Mesenchymal stem cell (in vitro differentiated cells and primary cell): ENCODE data around the gene NPIPA5.
"Not testable (repeated sequence)": the region's sequence is repeated elsewhere in the genome, so short reads cannot be mapped to it uniquely, and the experiment has no call there.

Source experiments
- DNase-seq: peaks from one replicate; pipeline ENCODE4 v3.0.0-alpha.2; 2013
- H2AFZ ChIP-seq: one replicate; pipeline ENCODE4 v1.6.1; 2013; ENCODE audit warnings: low read depth, mild to moderate bottlenecking, control low read depth, inconsistent platforms, low read length, moderate library complexity
- H2AK5ac ChIP-seq: 2 replicates; pipeline ENCODE4 v1.6.1; 2013; ENCODE audit warnings: low read length, moderate library complexity, mild to moderate bottlenecking, inconsistent platforms; ENCODE audit not compliant: severe bottlenecking
- H2BK120ac ChIP-seq: one replicate; pipeline ENCODE4 v1.6.1; 2013; ENCODE audit warnings: low read depth, mild to moderate bottlenecking, inconsistent platforms, low read length, moderate library complexity
- H2BK12ac ChIP-seq, 2 experiments: one replicate each; pipeline ENCODE4 v1.6.1; 2013; ENCODE audit warnings: inconsistent platforms in 2 of 2, low read length in 2 of 2, mild to moderate bottlenecking in 2 of 2, moderate library complexity in 2 of 2, control low read depth in 1 of 2
- H2BK15ac ChIP-seq: one replicate; pipeline ENCODE4 v1.6.1; 2013; ENCODE audit warnings: mild to moderate bottlenecking, low read depth, inconsistent platforms; ENCODE audit not compliant: poor library complexity, severe bottlenecking
- H2BK5ac ChIP-seq: 2 replicates; pipeline ENCODE4 v1.6.1; 2013; ENCODE audit warnings: low read depth, mild to moderate bottlenecking, low read length, control low read depth, inconsistent platforms; ENCODE audit not compliant: poor library complexity, severe bottlenecking
- H3K14ac ChIP-seq, 2 experiments: one replicate each; pipeline ENCODE4 v1.6.1; 2013; ENCODE audit warnings: inconsistent platforms in 2 of 2, low read length in 2 of 2, control low read depth in 1 of 2, mild to moderate bottlenecking in 1 of 2, moderate library complexity in 1 of 2
- H3K18ac ChIP-seq, 2 experiments: one replicate each; pipeline ENCODE4 v1.6.1; 2013; ENCODE audit warnings: inconsistent platforms in 2 of 2, low read length in 2 of 2, control low read depth in 1 of 2, low read depth in 1 of 2, mild to moderate bottlenecking in 1 of 2
- H3K23ac ChIP-seq, 2 experiments: one replicate each; pipeline ENCODE4 v1.6.1; 2013; ENCODE audit warnings: inconsistent platforms in 2 of 2, low read length in 2 of 2, mild to moderate bottlenecking in 2 of 2, moderate library complexity in 2 of 2, control low read depth in 1 of 2
- H3K27ac ChIP-seq: 2 replicates; pipeline ENCODE4 v1.5.1; 2013; ENCODE audit warnings: mild to moderate bottlenecking, moderate library complexity, low read length, control low read depth, inconsistent platforms; ENCODE audit not compliant: poor library complexity, severe bottlenecking
- H3K27me3 ChIP-seq, 2 experiments: 2 replicates each; pipeline versions ENCODE4 v1.6.1 to v1.7.0; 2013; ENCODE audit warnings: low read length in 2 of 2, mild to moderate bottlenecking in 2 of 2, moderate library complexity in 2 of 2, control low read depth in 1 of 2, inconsistent platforms in 1 of 2; ENCODE audit not compliant: control insufficient read depth in 1 of 2, insufficient read depth in 1 of 2
- H3K36me3 ChIP-seq, 2 experiments: 2 replicates each; pipeline versions ENCODE4 v1.6.1 to v1.7.0; 2013; ENCODE audit warnings: low read length in 2 of 2, control low read depth in 1 of 2, inconsistent platforms in 1 of 2, low read depth in 1 of 2, mild to moderate bottlenecking in 1 of 2; ENCODE audit not compliant: insufficient read depth in 2 of 2, control insufficient read depth in 1 of 2
- H3K4ac ChIP-seq, 2 experiments: one replicate each; pipeline ENCODE4 v1.6.1; 2013; ENCODE audit warnings: inconsistent platforms in 2 of 2, low read length in 2 of 2, mild to moderate bottlenecking in 2 of 2, moderate library complexity in 2 of 2, control low read depth in 1 of 2, low read depth in 1 of 2
- H3K4me1 ChIP-seq: 2 replicates; pipeline ENCODE4 v1.6.1; 2013; ENCODE audit warnings: low read depth, low read length, control low read depth; ENCODE audit not compliant: control insufficient read depth, insufficient read depth
- H3K4me2 ChIP-seq: 2 replicates; pipeline ENCODE4 v1.6.1; 2013; ENCODE audit warnings: low read length, mild to moderate bottlenecking, inconsistent platforms; ENCODE audit not compliant: poor library complexity, severe bottlenecking
- H3K4me3 ChIP-seq, 2 experiments: 2 replicates each; pipeline versions ENCODE4 v1.5.1 to v1.7.0; 2013; ENCODE audit warnings: low read length in 2 of 2, mild to moderate bottlenecking in 2 of 2, control low read depth in 1 of 2, low read depth in 1 of 2; ENCODE audit not compliant: insufficient read depth in 1 of 2
- H3K79me1 ChIP-seq: replicated peaks from 2 replicates; pipeline ENCODE4 v1.6.1; 2013; ENCODE audit warnings: mild to moderate bottlenecking, control low read depth, low read length, inconsistent platforms; ENCODE audit not compliant: poor library complexity, severe bottlenecking
- H3K9ac ChIP-seq: 2 replicates; pipeline ENCODE4 v1.7.0; 2013; ENCODE audit warnings: mild to moderate bottlenecking, low read length, moderate library complexity
- H3K9me3 ChIP-seq: 2 replicates; pipeline ENCODE4 v1.7.0; 2013; ENCODE audit warnings: mild to moderate bottlenecking, low read length; ENCODE audit not compliant: control insufficient read depth
- H4K8ac ChIP-seq: one replicate; pipeline ENCODE4 v1.6.1; 2013; ENCODE audit warnings: inconsistent platforms, mild to moderate bottlenecking, low read length, moderate library complexity
- H4K91ac ChIP-seq: one replicate; pipeline ENCODE4 v1.6.1; 2013; ENCODE audit warnings: mild to moderate bottlenecking, low read length, inconsistent platforms
- WGBS: methylation state at CpG from one replicate; pipeline ENCODE4 v1.1.7; 2013; ENCODE audit warnings: mixed read lengths; 5-methylcytosine and 5-hydroxymethylcytosine counted together

The NPIPA5 gene

DNA sequence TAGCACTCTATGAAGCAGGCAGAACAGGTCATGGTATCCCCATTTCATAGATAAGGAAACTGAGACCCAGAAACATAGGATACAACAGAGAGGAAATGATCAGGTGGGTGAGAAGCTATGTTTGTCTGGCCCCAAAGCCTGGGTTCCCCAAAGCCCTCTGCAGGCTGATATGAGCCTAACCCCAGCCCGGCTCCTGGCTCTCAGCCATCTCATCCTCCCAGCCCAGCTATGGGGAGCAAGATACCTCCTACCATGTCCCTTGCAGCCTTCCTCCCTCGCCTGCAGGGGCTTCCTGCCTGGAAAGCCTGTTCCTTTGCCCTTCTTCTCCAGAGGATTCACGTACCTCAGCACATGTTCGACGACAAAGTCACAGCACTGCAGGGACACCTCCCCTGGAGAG is 26.3 kb downstream of the NPIPA5 start:
- H3K27ac ChIP-seq, H3K4me2 ChIP-seq, H2BK5ac ChIP-seq, H3K18ac ChIP-seq, H2AK5ac ChIP-seq, H3K9me3 ChIP-seq, H2BK15ac ChIP-seq, H3K4me1 ChIP-seq, DNase-seq, H3K4ac ChIP-seq, H3K79me1 ChIP-seq, H4K8ac ChIP-seq, H3K23ac ChIP-seq, H3K14ac ChIP-seq, H4K91ac ChIP-seq, H3K9ac ChIP-seq, H3K27me3 ChIP-seq, H2AFZ ChIP-seq, H2BK120ac ChIP-seq, H3K36me3 ChIP-seq, H3K4me3 ChIP-seq, H2BK12ac ChIP-seq: not testable (repeated sequence)
- no CpG with 5 or more reads among the region's 5 CpGs for WGBS

DNA sequence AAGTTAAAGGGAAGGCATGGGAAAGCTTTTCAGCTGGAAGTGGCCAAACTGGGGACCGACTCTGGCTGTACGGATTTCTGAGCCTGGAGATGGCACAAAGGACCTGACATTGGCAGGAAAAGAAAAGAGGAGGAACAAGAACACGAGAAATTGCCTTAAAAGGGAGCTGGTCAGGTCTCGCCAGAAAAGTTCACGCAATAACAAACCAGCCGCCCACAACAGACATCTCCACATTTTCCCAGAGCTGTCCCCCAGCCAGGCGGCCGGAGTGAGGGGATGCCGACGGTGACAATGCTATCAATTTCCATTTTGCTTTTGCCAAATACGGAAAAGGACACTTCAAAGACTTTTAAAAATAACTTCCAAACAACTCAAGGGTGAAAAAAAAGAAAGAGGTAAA is 26.8 kb downstream of the NPIPA5 start:
- H3K27ac ChIP-seq, H3K14ac ChIP-seq, H2BK120ac ChIP-seq, H2AK5ac ChIP-seq, H2AFZ ChIP-seq, H3K27me3 ChIP-seq, H3K4ac ChIP-seq, H3K9ac ChIP-seq, H3K23ac ChIP-seq, H4K91ac ChIP-seq, H4K8ac ChIP-seq, DNase-seq, H3K4me3 ChIP-seq, H2BK15ac ChIP-seq, H2BK5ac ChIP-seq, H3K79me1 ChIP-seq, H3K4me1 ChIP-seq, H3K18ac ChIP-seq, H3K9me3 ChIP-seq, H3K36me3 ChIP-seq, H3K4me2 ChIP-seq, H2BK12ac ChIP-seq: not testable (repeated sequence)
- no CpG with 5 or more reads among the region's 11 CpGs for WGBS

DNA sequence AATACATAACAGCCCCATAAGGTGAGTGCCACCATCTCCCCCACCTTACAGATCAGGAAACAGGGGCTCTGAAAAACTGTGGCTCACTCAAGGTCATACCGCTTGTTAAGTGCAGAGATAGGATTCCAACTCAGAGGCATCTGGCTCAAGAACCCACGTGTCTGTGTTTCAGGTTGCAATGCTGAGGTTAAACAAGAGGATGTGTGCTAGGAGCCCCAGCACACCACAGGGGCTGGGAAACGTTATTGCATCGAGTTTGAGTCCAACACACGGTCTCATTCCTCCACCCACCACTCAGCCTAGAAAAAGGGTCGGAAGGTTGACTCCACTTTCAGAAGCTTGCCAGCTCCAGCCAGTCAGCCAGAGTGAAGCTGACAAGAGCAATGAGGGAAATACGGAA is 29.4 kb downstream of the NPIPA5 start:
- H3K27me3 ChIP-seq, H2BK120ac ChIP-seq, H3K4me3 ChIP-seq, H3K4me2 ChIP-seq, H2AFZ ChIP-seq, H3K14ac ChIP-seq, DNase-seq, H3K4me1 ChIP-seq, H2AK5ac ChIP-seq, H3K79me1 ChIP-seq, H3K4ac ChIP-seq, H3K23ac ChIP-seq, H3K27ac ChIP-seq, H3K9me3 ChIP-seq, H2BK5ac ChIP-seq, H2BK15ac ChIP-seq, H4K91ac ChIP-seq, H2BK12ac ChIP-seq, H3K18ac ChIP-seq, H3K36me3 ChIP-seq, H4K8ac ChIP-seq, H3K9ac ChIP-seq: not testable (repeated sequence)
- WGBS: no CpG with 5 or more reads among the region's 7 CpGs

DNA sequence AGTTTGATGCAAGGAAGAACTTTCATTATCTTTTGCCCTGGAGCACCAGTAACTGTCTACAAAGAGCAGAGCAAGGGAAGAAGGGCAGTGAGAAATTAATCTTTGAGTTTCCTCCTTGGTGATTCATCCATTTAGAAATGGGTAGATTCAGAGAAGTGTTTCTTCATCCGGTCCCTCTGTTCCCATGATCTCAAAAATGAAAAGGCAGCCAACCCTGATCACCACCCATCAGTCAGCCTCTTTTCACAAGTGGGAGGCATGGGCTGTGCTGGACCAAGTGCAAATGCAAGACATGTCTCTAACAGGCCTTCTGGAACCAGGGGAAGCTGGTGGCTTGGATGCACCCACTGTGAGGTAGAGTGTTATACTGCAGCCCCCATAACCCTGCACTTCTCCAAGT is 35.8 kb downstream of the NPIPA5 start:
- H3K23ac ChIP-seq, H4K8ac ChIP-seq, H3K79me1 ChIP-seq, H2BK12ac ChIP-seq, H3K27ac ChIP-seq, H3K18ac ChIP-seq, H2AFZ ChIP-seq, H2AK5ac ChIP-seq, H3K4ac ChIP-seq, H2BK120ac ChIP-seq, H3K4me1 ChIP-seq, H2BK15ac ChIP-seq, H3K27me3 ChIP-seq, H3K9ac ChIP-seq, H4K91ac ChIP-seq, H3K4me3 ChIP-seq, H3K14ac ChIP-seq, DNase-seq, H3K36me3 ChIP-seq, H3K9me3 ChIP-seq, H2BK5ac ChIP-seq, H3K4me2 ChIP-seq: not testable (repeated sequence)
- WGBS: no CpG with 5 or more reads among the region's 1 CpG
